HG02938 (cell line): ENCODE data around the gene POC1A.
"Not testable (repeated sequence)": the region's sequence is repeated elsewhere in the genome, so short reads cannot be mapped to it uniquely, and the experiment has no call there.

Source experiments
- ATAC-seq: cut with Tn5 transposase; IDR thresholded peaks from one replicate; pipeline ENCODE4 v1.9.1; 2021; ENCODE audit warnings: mild to moderate bottlenecking, moderate library complexity; ENCODE audit not compliant: unreplicated experiment

POC1A gene

DNA sequence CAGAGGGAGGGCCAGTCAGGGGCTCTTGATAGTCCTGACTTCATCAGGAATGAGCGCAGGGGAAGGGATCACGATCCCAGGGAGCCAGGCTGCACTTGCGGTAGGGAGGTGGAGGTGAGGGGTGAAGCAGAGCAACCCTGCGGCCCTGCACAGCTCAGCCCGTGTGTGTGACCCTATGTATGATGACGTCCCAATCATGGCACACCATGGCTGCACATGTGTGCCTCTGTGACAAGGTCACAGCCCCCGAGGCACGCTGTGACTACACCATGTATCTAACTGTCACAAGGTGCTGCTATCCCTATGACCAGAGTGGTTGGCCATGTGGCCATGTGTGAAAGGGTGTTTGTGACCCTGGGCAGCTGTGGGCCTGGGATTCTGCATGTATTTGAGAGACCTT is 30.5 kb upstream of the POC1A start:
- no peak for ATAC-seq

DNA sequence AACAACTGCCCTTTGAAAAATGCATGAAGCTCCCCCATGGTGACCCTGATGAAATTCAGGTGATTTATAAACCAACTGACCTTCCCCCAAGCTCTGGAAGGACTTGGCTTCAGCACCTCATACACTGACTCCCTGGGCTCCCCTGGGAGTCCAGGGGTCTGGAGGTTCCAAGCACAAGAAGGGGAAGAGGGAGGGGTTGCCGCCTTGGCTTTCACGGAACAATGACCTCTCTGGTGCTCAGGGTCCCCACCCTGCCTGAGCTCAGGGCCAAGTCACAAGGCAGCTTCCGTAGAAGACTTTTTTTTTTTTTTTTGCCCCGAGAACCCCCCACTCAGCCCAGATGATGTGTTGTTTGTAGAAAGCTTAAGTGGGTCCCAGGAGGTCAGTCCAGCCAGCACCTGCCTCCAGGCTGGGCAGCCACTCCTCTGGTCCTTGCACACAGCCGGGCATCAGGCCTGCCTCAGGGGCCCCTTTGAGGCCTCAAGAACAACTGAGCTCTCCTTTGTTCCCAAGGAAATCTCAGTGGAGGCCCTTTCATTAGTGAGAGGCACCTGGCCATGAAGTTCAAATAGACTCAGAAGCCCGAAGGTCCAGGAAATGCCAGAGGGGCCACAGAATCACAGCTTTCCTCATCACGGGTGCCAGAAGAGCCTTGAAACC is 29.7 kb upstream of the POC1A start:
- ATAC-seq: no peak

DNA sequence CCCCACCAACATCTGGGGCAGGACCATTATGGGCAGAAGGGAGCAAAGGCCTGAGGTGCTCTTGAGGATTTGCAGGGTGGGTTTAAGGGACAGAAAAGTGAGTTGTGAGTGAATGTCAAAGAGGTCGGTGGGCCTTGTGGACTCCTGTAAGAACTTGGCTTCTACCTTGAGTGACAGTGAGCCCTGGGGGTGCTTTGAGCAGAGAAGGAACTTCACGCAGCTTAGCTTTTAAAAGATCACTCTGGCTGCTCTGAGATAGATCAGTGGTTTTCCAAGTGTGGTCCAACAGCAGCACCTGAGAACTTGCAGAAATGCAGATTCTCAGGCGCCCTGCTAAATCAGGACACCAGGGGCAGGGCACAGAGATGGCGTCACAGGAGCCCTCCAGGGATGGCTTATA is 28.5 kb upstream of the POC1A start:
- ATAC-seq: no peak

DNA sequence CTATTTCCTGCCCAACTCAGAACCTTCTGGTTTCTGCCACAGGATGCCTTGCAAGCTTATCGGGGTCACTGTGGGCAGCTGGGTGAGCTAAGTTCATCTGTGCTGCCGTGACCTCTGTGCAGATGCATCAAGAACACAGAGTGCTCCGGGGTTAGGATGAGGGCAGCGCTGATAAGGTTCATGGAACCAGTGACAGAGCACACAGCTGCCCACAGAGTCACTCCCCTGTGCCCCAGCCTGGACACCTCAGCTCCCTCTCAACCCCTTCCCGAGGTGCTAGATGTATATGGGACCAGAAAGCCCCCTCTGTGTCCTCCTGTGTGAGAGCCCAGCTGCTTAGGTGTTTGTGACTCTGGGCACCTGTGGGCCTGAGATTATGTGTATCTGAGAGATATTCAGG is 28.0 kb upstream of the POC1A start:
- ATAC-seq: no peak

DNA sequence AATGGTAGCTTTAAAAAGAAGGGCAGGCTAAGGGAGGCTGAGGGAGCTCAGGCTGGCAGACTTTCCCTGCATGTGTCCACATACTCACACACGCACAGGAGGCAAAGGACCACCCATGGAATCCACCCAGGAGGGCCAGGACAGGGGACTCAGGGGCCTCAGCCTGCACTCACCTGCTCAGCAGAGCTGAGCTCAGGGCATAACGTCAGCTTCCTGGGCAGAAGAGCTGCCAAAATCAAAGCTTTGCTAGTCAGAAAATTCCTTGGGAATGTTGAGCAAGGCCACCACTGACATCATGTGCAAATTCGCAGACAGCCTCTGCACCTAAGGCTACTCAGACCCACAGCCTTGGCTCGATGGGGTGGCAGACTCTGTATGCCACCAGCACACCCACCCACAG is 27.3 kb upstream of the POC1A start:
- ATAC-seq: no peak

DNA sequence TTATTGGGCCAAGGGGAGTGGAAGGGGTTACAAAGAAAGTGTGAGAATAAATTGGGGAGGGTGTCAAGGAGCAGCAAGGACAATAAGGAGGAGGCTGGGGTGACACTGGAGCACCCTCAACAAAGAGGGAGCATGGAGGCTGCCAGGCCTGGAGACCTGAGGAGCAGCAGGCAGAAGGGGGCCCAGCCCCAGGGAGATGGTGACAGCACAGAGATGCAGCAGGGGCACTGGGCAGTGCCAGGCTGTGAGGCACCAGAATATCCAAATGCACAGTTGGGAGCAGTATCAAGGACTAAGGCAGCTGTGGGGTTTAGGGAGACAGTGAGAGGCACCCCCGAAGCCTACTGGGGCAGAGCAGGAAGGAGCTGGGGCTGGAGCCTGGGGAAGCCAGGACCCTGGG is 24.3 kb upstream of the POC1A start:
- no peak for ATAC-seq

DNA sequence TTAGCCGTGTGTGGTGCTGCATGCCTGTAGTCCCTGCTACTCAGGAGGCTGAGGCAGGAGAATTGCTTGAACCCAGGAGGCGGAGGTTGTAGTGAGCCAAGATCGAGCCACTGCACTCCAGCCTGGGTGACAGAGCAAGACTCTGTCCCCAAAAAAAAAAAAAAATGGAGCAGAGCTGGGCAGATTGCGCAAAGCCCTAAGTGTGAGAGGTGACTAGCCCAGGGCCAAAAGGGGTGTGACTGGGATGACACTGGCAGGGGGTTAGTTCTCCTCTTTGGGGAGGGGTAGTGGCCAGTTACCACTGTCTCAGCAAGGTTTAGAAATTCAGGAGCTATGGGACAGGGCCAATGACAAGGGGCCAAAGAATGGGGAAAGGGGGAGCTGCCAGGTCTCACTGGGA is 23.9 kb upstream of the POC1A start:
- ATAC-seq: not testable (repeated sequence)

DNA sequence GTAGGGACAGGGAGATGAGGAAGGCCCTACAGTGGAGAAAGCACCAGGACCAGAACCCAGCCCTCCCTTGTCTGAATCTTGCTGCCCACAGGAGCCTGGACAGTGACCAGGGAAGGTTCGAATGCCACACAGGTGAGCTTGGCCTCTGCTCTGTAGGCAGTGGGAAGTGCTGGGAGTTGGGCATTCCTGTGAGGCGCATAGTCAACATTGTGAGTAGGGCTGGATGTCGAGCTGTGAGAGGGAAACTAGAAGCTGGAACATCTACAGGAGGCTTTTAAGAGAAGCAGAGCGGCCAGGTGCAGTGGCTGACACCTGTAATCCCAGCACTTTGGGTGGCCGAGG is 23.4 kb upstream of the POC1A start:
- ATAC-seq: no peak

DNA sequence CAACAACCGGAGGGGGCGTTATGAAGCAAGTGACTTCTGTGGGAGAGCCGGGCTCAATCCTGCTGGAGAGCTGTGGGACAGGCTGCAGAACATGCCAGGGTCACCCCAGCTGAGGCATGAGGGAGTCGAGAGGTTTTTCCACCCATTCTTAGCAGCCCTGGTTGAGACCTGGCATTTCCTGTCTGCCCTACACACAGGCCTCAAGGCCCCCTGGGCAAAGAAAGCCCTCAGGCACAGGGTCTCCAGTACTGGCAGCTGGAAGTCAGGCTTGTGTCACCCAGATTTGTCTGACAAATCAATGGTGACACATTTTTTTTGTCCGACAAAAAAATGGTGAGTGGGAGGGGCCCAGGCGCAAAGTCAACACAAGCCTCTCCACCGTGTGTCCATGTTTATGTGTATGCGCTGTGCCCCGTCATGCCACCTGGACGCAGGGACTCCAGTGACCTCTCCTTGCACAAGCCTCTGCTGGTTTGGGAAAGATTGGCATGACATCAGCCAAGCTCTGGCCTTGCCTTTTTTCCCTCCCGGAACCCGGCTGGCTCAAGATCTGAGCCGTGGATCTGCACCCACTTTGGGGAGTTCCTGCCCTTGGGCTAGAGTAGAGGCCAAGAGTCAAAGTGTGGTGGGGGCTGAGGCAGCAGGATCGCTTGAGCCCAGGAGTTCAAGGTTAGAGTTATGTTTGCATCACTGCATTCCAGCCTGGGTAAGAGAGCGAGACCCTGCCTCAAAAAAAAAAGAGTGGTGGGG is 22.9 kb upstream of the POC1A start:
- no peak for ATAC-seq

DNA sequence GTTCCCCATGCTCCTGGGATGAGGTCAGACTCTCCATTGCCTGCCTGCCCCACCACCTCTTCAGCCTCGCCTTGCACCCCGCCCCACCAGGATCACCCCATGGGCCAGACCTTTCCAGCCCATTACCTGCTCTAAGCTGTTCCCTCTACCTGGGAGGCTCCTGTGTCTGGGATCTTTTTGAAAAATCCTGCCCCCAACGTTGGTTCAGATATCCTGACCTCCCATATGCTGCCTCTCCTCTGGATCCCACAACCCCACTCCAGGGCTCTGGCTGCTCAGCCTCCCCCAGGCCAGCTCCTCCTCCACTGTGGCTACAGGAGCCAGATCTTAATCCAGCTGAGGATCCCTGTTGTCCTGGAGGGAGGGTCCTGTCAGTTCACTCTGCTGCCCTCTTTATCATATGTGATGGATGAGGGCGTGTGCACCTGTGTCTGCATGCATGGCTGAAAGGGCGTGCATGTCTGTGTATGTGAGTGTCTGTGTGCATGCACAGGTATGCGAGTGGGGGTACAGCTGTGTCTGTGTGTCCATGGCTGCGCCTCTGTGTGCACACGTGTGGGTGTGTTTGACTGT is 22.0 kb upstream of the POC1A start:
- ATAC-seq: no peak

DNA sequence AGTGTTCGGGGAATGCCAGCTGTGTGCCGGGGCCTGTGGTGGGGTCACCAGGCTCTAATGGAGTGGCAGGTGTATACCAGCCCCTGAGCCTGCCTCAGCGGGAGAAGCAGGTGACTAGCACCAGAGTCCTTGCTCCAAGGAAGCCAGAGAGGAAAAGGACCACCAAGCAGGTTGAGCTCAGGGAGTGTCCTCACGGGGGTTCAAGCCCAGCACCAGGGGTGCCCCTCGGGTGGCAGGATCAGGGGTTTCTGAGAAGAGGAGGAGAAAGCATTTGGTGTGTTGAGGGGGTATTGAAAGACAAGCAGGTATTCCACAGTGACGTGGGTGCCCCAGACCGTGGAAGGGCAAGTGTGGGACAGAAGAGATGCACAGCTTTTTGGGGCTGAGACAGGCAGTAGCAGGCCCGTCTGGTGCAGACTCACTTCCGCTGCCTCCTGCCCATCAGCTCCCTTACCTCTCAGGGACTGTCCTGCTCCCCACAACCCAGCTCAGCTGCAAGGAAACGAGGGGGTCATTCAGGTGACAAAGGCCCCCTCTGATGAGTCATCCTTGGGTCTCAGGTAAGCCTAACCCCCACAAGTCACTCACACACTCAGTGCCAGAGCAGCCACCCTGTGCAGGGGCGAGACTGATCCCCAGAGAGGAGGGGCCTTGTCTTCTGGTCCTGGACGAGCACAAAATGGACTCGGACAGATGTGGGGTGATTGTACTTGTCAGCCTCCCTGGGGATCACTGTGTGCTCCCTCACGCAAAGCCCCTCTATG is 21.4 kb upstream of the POC1A start:
- no peak for ATAC-seq

DNA sequence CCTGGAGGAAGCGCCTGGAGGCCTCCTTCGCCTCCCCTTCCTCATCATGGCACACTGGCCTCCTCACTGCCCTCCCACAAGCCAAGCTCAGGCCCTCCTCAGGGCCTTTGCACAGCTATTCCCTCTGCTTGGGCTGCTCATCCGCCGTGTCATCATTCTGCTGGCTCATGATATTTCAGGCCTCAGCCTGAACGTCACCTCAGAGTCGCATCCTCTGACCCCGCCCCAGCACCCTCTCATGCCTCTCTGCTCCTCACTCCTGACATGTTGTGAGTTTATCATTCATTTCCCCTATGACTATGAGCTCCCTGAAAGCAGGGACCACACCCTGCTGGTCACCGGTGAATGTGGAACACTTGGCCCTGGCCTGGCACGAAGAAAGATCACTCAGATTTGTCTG is 20.7 kb upstream of the POC1A start:
- no peak for ATAC-seq

DNA sequence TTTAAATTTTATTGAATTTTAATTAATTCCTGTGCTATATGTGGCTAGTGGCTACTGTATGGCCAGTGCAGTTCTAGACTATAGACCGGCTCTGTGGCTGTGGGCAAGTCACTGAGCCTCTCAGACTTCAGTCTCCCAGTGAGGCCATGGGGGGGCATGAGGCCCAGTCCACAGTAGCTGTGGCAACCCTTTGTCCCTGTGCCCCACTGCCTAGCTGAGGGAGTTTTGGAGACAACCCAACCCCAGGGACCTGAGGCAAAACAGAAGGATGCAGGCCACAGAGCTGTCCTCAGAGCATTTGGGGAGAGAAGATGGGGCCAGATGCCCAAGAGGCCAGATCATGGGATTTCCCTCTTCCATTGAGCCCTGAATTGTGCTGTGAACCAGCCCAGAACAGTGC is 18.9 kb upstream of the POC1A start:
- ATAC-seq: no peak

DNA sequence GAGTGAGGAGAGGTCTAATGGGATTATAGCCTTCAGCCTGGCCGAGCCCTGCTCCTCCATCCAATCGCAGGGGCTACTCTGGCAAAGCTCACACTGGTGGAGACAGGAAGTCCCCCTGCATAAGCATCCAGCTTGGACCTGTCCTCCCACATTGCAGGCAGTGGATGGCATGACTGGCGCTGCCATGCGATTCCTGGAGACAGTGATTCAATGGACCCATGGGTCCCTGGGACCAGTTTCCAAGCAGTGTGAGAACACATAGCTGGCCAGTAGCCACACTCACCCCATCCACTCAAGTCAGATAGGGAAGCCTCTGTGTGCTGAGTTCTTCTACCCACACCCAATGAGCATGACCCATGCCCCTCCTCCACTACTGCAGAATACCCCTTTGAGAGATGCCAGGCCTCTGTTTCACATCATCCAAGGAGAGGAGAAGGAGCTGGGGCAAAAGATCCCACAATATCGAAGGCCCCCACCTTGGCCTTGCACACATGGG is 18.1 kb upstream of the POC1A start:
- ATAC-seq: no peak

DNA sequence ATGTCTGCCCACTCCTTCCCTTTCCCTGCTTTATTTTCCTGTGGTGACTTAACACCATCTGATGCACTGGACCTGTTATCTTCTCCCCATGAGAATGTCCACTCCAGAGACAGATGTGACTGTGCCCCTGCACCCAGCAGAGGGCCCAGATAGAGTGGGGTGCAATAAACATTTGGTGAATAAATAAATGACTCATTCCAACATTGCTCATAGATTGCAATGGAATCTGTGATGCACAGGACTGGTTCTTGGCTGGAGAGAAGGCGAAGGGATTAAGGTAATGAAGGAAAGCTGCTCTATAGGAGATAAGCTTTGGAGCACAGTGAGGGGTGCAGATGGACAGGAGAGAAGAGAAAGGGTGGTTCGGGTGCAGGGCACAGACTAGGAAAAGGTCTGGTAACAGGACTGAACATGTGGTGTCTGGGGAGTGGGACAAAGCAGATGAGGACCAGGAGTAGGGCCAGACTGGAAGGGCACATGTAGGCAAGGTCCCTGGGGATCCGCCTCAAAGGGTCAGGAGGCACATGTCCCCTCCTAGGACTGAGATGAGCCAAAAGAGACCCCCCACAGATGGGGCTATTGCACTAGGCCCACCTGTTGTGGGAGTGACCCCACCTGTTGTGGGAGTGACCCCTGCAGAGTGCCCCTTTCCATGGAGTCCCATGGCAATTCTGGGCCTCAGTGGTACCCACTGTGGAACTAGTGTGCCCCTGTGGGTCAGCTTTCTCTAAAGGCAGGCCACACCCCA is 17.5 kb upstream of the POC1A start:
- ATAC-seq: no peak

DNA sequence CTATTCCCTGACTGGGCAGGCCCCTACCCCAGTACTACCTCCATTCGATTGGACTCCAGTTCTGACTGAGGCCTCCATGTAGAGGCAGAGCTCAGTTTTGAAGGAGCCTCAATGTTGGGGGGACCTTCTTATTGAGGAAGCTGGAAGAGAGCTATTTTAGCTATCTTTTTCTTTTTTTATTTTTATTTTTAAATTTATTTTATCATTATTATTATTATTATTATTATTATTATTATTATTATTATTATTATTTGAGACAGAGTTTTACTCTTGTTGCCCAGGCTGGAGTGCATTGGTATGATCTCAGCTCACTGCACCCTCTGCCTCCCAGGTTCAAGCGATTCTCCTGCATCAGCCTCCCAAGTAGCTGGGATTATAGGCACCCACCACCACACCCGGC is 16.0 kb upstream of the POC1A start:
- not testable (repeated sequence) for ATAC-seq

DNA sequence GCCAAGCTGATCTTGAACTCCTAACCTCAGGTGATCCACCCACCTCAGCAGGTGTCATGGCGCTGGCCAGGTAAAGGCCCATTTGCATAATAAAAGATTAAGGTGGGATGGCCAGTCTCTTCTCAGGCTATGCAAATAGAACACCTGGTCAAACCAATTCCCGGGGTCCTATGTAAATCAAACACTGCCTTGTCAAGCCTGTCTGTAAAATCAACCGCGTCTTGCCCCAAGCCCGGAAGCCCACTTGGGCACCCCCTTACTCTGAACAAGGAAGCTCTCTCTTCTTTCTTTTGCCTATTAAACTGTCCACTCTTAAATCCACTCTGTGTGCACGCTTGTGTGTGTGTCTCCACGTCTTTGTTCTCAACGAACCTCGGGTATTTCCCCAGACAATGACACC is 13.0 kb upstream of the POC1A start:
- ATAC-seq: no peak

DNA sequence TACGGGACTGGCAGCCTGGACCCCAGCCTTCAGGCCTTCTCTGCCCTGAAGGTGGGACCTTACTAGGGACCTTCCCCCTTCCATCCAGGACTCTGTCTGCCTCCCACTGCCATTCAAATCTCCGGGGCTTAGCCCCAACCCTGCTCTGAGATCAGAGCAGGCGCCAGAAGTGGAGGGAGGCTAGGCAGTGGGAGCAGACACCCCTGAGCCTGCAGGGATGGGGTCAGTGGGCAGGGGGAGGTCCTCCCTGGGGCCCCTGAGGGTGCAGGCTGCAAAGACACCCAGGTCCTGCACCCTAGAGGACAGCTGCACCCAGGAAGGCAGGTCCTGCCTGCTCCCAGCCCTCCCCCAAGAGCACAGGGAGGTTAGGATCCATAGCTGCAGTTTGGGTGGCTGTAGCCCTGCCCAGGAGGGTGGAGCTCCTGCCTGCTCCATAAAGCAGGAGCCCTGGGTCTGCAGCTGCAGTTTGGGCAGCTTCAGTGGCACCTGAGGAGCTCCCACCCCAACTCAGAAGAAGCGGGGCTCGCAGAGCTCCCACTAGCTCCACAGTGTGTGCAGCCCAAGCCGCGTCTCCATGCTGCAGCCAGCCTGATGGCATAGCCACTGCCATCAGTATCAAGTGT is 8.1 kb upstream of the POC1A start:
- ATAC-seq: no peak

DNA sequence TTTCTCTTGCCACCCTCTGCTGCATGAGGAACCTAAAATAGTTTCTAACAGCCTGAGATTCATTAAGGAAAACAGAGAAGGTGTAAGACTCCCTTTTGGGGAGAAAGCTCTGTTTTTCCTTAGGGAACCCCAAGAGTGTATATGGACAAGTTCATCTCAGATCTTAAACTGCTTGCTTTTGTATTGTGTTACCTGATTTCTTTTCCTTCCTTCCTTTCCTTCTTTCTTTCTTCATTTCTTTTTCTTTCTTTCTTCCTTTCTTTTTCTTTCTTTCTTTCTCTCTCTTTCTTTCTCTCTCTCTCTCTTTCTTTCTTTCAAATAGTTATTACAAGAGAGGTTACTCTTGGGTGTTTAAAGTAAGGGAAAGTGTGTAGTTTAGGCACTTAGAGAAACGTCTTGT is 5.3 kb upstream of the POC1A start:
- no peak for ATAC-seq

DNA sequence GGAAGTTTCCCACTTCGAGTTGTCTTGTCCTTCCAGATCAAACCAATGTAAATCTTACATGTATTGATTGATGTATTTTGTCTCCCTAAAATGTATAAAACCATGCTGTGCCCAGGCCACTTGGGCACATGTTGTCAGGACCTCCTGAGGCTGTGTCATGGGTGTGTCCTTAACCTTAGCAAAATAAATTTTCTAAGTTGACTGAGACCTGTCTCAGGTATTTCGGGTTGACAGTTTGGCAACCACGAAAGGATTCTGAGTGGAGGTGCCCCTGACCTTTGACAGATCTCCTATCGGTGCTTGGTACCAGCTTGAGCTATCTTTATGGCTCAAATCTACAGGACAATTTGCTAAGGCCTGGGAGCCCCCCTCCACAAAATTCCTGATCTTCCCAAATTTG is 1.7 kb upstream of the POC1A start:
- ATAC-seq: no peak
